Measurements from ENCODE around the gene MYO5A. TPM values are rescaled to one million over a fixed set of nuclear protein-coding genes. Genes with fewer than 3 reads are reported as not detected.
A peak's percentile ranks its signal among the peaks of the same experiment; 100 is the strongest.
"Not testable (repeated sequence)": the region's sequence is repeated elsewhere in the genome, so short reads cannot be mapped to it uniquely, and the experiment has no call there.

MYO5A gene
- total RNA-seq, 4 donors from 2014 or later = 10.3 to 26.0 (median 22.7) TPM

- intact Hi-C loops (cut with DNase I; ENCODE audit: low total_unique reads) = no loop called here
- H3K4me1 ChIP-seq = no peaks in the 10 kb centered on the region
- DNase-seq = no peak
- no peaks in the 10 kb centered on the region for H3K27me3 ChIP-seq
- no peaks in the 10 kb centered on the region for H3K9me3 ChIP-seq
- TF ChIP-seq, protein P1, sequence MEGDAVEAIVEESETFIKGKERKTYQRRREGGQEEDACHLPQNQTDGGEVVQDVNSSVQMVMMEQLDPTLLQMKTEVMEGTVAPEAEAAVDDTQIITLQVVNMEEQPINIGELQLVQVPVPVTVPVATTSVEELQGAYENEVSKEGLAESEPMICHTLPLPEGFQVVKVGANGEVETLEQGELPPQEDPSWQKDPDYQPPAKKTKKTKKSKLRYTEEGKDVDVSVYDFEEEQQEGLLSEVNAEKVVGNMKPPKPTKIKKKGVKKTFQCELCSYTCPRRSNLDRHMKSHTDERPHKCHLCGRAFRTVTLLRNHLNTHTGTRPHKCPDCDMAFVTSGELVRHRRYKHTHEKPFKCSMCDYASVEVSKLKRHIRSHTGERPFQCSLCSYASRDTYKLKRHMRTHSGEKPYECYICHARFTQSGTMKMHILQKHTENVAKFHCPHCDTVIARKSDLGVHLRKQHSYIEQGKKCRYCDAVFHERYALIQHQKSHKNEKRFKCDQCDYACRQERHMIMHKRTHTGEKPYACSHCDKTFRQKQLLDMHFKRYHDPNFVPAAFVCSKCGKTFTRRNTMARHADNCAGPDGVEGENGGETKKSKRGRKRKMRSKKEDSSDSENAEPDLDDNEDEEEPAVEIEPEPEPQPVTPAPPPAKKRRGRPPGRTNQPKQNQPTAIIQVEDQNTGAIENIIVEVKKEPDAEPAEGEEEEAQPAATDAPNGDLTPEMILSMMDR (IDR thresholded peaks at IDR 0.05) = no peak
- TF ChIP-seq POLR2A (IDR thresholded peaks at IDR 0.05) = no peak
- no peak overlapping the region for H3K4me3 ChIP-seq
- H3K36me3 ChIP-seq = no peaks in the 10 kb centered on the region
- H3K27ac ChIP-seq = peak overlapping the region in 1 of 2 donors; percentile 54
These were observed 240.4 kb downstream of the MYO5A start for GRCh38 chr15:52288051-52288942.

DNA sequence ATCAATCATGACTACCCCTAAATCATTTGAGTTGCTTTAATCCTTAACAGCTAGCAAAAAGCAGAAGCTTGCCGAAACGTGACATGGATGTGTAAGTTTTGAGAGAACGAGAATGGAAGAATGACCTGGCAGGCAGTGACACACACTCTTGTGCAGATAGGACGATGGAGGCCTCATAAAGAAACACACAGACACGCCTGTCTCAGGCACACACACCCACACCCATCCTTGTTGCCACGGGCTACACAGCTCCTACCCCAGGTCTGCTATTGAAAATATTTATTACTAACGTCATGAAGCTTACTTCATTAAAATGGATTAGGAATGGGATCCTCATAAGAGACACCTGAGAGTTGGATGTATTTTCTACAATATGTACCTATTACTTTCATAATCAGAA is 241.6 kb downstream of the MYO5A start:
- H3K27ac ChIP-seq = no peak overlapping the region
- intact Hi-C loops (cut with DNase I; ENCODE audit: low total_unique reads) = no loop called here
- no peak overlapping the region for H3K4me3 ChIP-seq
- H3K4me1 ChIP-seq = no peaks in the 10 kb centered on the region
- no peak for TF ChIP-seq POLR2A (IDR thresholded peaks at IDR 0.05)
- TF ChIP-seq, protein P1 (IDR thresholded peaks at IDR 0.05) = no peak
- no peak for DNase-seq
- H3K36me3 ChIP-seq = no peaks in the 10 kb centered on the region
- no peaks in the 10 kb centered on the region for H3K27me3 ChIP-seq
- no peaks in the 10 kb centered on the region for H3K9me3 ChIP-seq

GRCh38 chr15:52285941-52286340 is 242.7 kb downstream of the MYO5A start:
- intact Hi-C loops (cut with DNase I; ENCODE audit: low total_unique reads); DNase-seq; H3K4me3 ChIP-seq; H3K27me3 ChIP-seq; H3K9me3 ChIP-seq; H3K27ac ChIP-seq; H3K36me3 ChIP-seq; H3K4me1 ChIP-seq: not testable (repeated sequence)

DNA sequence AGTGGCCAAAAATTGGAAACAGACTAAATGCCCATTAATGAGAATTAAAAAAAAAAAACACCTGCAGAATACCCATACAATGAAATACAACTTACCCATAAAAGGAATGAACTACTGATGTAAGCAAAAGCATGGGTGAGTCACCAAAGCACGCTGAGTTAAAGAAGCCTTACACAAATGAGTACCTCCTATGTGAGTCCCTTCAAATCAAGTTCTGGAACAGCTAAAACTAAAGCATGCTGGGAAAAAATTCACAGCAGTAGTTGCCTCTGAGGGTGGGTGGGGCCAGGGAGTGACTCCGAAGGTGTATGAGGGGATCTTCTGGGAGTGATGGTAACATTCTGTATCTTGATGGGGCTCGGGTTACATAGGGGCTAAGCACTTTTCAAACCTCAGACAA is 244.5 kb downstream of the MYO5A start:
- Histone ChIP-seq H3K4me3 (no peak overlapping the region), H3K27me3 (no peaks in the 10 kb centered on the region), H3K27ac (no peak overlapping the region), H3K36me3 (no peaks in the 10 kb centered on the region), H3K9me3 (no peaks in the 10 kb centered on the region), H3K4me1 (no peaks in the 10 kb centered on the region)
- no peak for TF ChIP-seq POLR2A (IDR thresholded peaks at IDR 0.05)
- TF ChIP-seq, protein P1 (IDR thresholded peaks at IDR 0.05) = no peak
- intact Hi-C loops (cut with DNase I; ENCODE audit: low total_unique reads) = no loop called here
- no peak for DNase-seq

GRCh38 chr15:52283281-52283680 is 245.4 kb downstream of the MYO5A start:
- TF ChIP-seq POLR2A (IDR thresholded peaks at IDR 0.05) = no peak
- TF ChIP-seq, protein P1 (IDR thresholded peaks at IDR 0.05) = no peak
- intact Hi-C loops (cut with DNase I; ENCODE audit: low total_unique reads) = no loop called here
- Histone ChIP-seq H3K4me3 (no peak overlapping the region), H3K9me3 (no peaks in the 10 kb centered on the region), H3K27ac (no peak overlapping the region), H3K27me3 (no peaks in the 10 kb centered on the region), H3K36me3 (no peaks in the 10 kb centered on the region), H3K4me1 (no peaks in the 10 kb centered on the region)
- no peak for DNase-seq
